A549 (cell line): ENCODE measurements around the gene NTRK1. TPM values are rescaled to one million over a fixed set of nuclear protein-coding genes. Genes with fewer than 3 reads are reported as not detected.
A peak's percentile ranks its signal among the peaks of the same experiment; 100 is the strongest.

Experiments
- ATAC-seq, 2 experiments: fragments of 200-7000 bp in 1 of 2; fragments of >200 bp in 1 of 2; cut with Nextera tagmentation in 1 of 2; cut with Tn5 transposase in 1 of 2; 3 replicates each; pipeline versions ENCODE4 v1.8.0 to v1.9.1; 2018 to 2020; ENCODE audit warnings: mild to moderate bottlenecking in 1 of 2, moderate library complexity in 1 of 2
- CTCF ChIA-PET: fragments of 300-600 bp; sonication (Branson Sonifier 250); formaldehyde crosslinking; extraction: SDS; loops from one replicate; lab custom pipeline; 2021; ENCODE audit warnings: antibody characterized with exemption, inconsistent platforms; lab: Yijun Ruan, JAX
- POLR2A ChIA-PET: fragments of 350-600 bp; formaldehyde crosslinking; extraction: SDS; loops from one replicate; lab custom pipeline; 2021; ENCODE audit warnings: antibody characterized with exemption, inconsistent platforms; lab: Yijun Ruan, JAX
- DNase-seq, 2 experiments: peaks; one replicate each; pipeline versions ENCODE4 v3.0.0 to v3.0.0-alpha.2; 2011 to 2016; ENCODE audit warnings: low read depth in 1 of 2, low spot score in 1 of 2
- FAIRE-seq: peaks from 2 replicates; lab custom pipeline; 2011; peaks lifted over from hg19 to GRCh38; lab: Jason Lieb, UNC
- H3K27ac ChIP-seq, 2 experiments: fragments of >200 bp; sonication (Bioruptor Twin); formaldehyde crosslinking; 3 replicates each; pipeline ENCODE4 v1.5.1; 2016 to 2017
- H3K4me1 ChIP-seq: fragments of >200 bp; sonication (Bioruptor Twin); formaldehyde crosslinking; 3 replicates; pipeline ENCODE4 v1.6.1; 2016
- H3K4me2 ChIP-seq: fragments of >200 bp; sonication (Bioruptor Twin); formaldehyde crosslinking; 3 replicates; pipeline ENCODE4 v1.6.1; 2016
- H3K4me3 ChIP-seq: fragments of >200 bp; sonication (Bioruptor Twin); formaldehyde crosslinking; 3 replicates; pipeline ENCODE4 v1.5.1; 2016
- H3K9me3 ChIP-seq: fragments of >200 bp; sonication (Bioruptor Twin); formaldehyde crosslinking; 3 replicates; pipeline ENCODE4 v1.6.1; 2016
- CEBPB ChIP-seq, 2 experiments: fragments of >200 bp in 1 of 2; sonication (Bioruptor Twin) in 1 of 2; formaldehyde crosslinking in 1 of 2; IDR thresholded peaks; 2 replicates each; pipeline ENCODE4 v1.6.1; 2012 to 2016
- CHD4 ChIP-seq: fragments of 200-600 bp; sonication (generic); IDR thresholded peaks from 2 replicates; pipeline ENCODE4 v1.6.1; 2016; ENCODE audit warnings: antibody characterized with exemption, mild to moderate bottlenecking, borderline replicate concordance
- EHMT2 ChIP-seq: fragments of 200-600 bp; sonication (generic); IDR thresholded peaks from 2 replicates; pipeline ENCODE4 v1.6.1; 2016; ENCODE audit warnings: antibody characterized with exemption, low read depth, mild to moderate bottlenecking, moderate library complexity
- ELK1 ChIP-seq: fragments of 150-350 bp; IDR thresholded peaks from 2 replicates; pipeline ENCODE4 v1.6.1; 2014; ENCODE audit warnings: low read depth, mild to moderate bottlenecking, low read length
- ESRRA ChIP-seq: fragments of 150-350 bp; IDR thresholded peaks from 2 replicates; pipeline ENCODE4 v1.6.1; 2014; ENCODE audit warnings: mild to moderate bottlenecking, low read length, borderline replicate concordance
- FOSB ChIP-seq: fragments of 250-450 bp; sonication (Bioruptor Pico); IDR thresholded peaks from 2 replicates; pipeline ENCODE4 v1.5.0; 2020; ENCODE audit warnings: mild to moderate bottlenecking, moderate library complexity
- GATA3 ChIP-seq: IDR thresholded peaks from 2 replicates; pipeline ENCODE4 v1.6.1; 2012; ENCODE audit warnings: borderline replicate concordance
- HOXA7 ChIP-seq: fragments of 250-450 bp; sonication (Bioruptor Pico); IDR thresholded peaks from 2 replicates; pipeline ENCODE4 v1.5.0; 2020; ENCODE audit warnings: mild to moderate bottlenecking, moderate library complexity
- JUN ChIP-seq, 2 experiments: fragments of >200 bp; sonication (Bioruptor Twin); formaldehyde crosslinking; IDR thresholded peaks; 2 replicates in 1 of 2; 3 replicates in 1 of 2; pipeline ENCODE4 v1.6.1; 2016 to 2017
- JUNB ChIP-seq: fragments of >200 bp; sonication (Bioruptor Twin); formaldehyde crosslinking; IDR thresholded peaks from 2 replicates; pipeline ENCODE4 v1.6.1; 2016
- KDM5A ChIP-seq: fragments of 200-600 bp; sonication (generic); IDR thresholded peaks from 2 replicates; pipeline ENCODE4 v1.6.1; 2016; ENCODE audit warnings: antibody characterized with exemption, mild to moderate bottlenecking
- MAFK ChIP-seq: fragments of 450-650 bp; IDR thresholded peaks from 2 replicates; pipeline ENCODE4 v1.6.1; 2014; ENCODE audit not compliant: partially characterized antibody
- MAZ ChIP-seq: fragments of 150-350 bp; IDR thresholded peaks from 2 replicates; pipeline ENCODE4 v1.6.1; 2014; ENCODE audit warnings: antibody characterized with exemption, low read depth, low read length, borderline replicate concordance
- NR3C1 ChIP-seq: fragments of >200 bp; sonication (Bioruptor Twin); formaldehyde crosslinking; IDR thresholded peaks from 3 replicates; pipeline ENCODE4 v1.6.1; 2017
- POLR2AphosphoS2 ChIP-seq: conservative IDR thresholded peaks from 2 replicates; pipeline ENCODE4 v1.6.1; 2012; ENCODE audit warnings: low read length, improper control_type of control experiment, inconsistent platforms
- SMC3 ChIP-seq: fragments of >200 bp; sonication (Bioruptor Twin); formaldehyde crosslinking; IDR thresholded peaks from 3 replicates; pipeline ENCODE4 v1.6.1; 2018; ENCODE audit warnings: inconsistent platforms
- SREBF2 ChIP-seq: fragments of 450-650 bp; IDR thresholded peaks from 2 replicates; pipeline ENCODE4 v1.6.1; 2014; ENCODE audit warnings: mild to moderate bottlenecking, moderate library complexity
- TFCP2L1 ChIP-seq: fragments of 250-450 bp; sonication (Bioruptor Pico); IDR thresholded peaks from 2 replicates; pipeline ENCODE4 v1.5.0; 2021; ENCODE audit warnings: mild to moderate bottlenecking
- WGBS: methylation state at CpG from one replicate; pipeline ENCODE4 v1.1.6; 2017; ENCODE audit errors: missing lambda C conversion rate; 5-methylcytosine and 5-hydroxymethylcytosine counted together
- polyA minus RNA-seq: library from RNA; depleted of rRNA, polyadenylated mRNA; stranded (reverse); fragments of >200 nt; gene quantifications from 2 replicates; pipeline ENCODE4 v1.2.3, GENCODE V29; 2011; rRNA and poly(A)+ RNA removed
- polyA plus RNA-seq, 4 experiments: library from polyadenylated mRNA; depleted of rRNA in 3 of 4; stranded (reverse); fragments of >200 nt; fragmentation: RNase III in 1 of 4; extraction: RNeasy Plus Mini Kit Qiagen cat#74134 plus additional on column Dnase treatment in 1 of 4; gene quantifications; 2 replicates in 3 of 4; 3 replicates in 1 of 4; pipeline ENCODE4 v1.2.3, GENCODE V29; 2011 to 2017
- TF ChIP-seq, protein P1 (sequence below): fragments of 250-450 bp; sonication (Bioruptor Pico); IDR thresholded peaks from 2 replicates; pipeline ENCODE4 v1.5.0; 2020; ENCODE audit warnings: low read depth, mild to moderate bottlenecking, moderate library complexity
- TF ChIP-seq, protein P2 (sequence below): IDR thresholded peaks from 2 replicates; pipeline ENCODE4 v1.6.1; 2012
- TF ChIP-seq, protein P3 (sequence below): fragments of 450-650 bp; IDR thresholded peaks from 2 replicates; pipeline ENCODE4 v1.6.1; 2014; ENCODE audit warnings: antibody characterized with exemption

NTRK1 gene
- polyA plus RNA-seq (2011; rRNA removed) (0.05 and 0.07 TPM in 2 replicates), polyA plus RNA-seq (2017; fragmentation: RNase III; extraction: RNeasy Plus Mini Kit Qiagen cat#74134 plus additional on column Dnase treatment) (0.08 to 0.18 TPM (median 0.10 TPM) in 3 replicates), polyA minus RNA-seq (0.34 TPM in 1 of 2 replicates, not detected in the other)
- polyA plus RNA-seq (2012; cell fraction: cytosol; rRNA removed), result 0.13 and 0.16 TPM in 2 replicates
- polyA plus RNA-seq (2012; cell fraction: nucleus; rRNA removed), result 0.47 and 0.67 TPM in 2 replicates

DNA sequence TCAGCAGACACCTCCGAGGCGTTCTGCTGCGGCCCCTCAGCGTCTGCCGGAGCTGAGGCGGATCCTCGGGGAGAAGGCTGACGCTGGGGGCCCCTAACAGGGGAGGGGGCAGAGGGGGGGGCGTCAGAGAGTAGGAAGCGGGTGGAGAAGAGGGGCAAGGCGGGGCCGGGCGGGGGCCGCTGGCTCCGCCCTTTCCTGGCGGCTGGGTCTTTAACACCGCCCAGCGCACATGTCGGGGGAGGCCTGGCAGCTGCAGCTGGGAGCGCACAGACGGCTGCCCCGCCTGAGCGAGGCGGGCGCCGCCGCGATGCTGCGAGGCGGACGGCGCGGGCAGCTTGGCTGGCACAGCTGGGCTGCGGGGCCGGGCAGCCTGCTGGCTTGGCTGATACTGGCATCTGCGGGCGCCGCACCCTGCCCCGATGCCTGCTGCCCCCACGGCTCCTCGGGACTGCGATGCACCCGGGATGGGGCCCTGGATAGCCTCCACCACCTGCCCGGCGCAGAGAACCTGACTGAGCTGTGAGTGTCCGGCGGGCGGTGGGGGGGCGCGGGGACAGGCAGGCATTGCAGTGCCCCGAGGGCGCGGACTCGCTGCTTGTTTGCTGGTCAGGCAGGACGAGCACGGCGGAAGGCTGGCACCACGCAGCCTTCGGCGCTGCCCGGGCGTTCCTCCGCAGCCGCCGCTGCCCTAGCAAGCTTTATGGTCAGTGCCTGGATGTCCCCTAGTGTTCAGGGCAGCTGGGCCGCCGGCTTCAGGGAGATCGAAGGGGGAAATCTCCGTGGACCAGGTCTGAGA lies at the start of gene NTRK1:
Gene NTRK1 (plus strand): TSS at position 238 of the 796 bp plus-strand sequence. CDS start 70 bp downstream, at position 308.
- POLR2A ChIA-PET, result interaction anchor here (1.0 to 1.4 kb wide), 5 partner anchors 29 to 120 kb away, joined by 3 to 4 read pairs (median 4); partner anchors contain the start of genes MRPL24 and PRCC
- H3K4me1 ChIP-seq, result peaks cover 8% of the 10 kb centered on the region; the same call in 1 of the 3 replicates
- peak; percentile 21 to 58 for DNase-seq

DNA sequence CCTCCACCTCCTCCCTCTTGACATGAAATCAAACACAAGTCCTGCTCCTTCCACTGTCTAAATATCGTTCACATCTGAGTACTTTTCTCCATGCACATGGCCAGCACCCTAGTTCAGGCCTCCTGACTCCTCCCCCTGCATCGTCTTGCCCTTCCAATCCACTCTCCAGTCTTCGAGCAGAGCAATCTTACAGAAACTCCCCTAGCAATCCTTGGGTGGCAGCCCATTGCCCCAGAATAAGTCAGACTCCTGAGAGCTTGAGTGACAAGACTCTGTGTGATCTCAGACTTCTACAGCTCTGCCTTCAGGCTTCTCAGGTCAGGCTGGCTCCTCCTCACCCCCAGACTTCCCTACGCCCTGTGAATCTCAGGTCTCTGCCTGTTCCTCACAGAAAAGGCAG lies 49.5 kb upstream of the NTRK1 start:
- FAIRE-seq (no peak), DNase-seq (no peak), ATAC-seq (no peak)
- POLR2A ChIA-PET, result no interaction called here
- Histone ChIP-seq H3K27ac (no peak overlapping the region), H3K9me3 (no peaks in the 10 kb centered on the region), H3K4me1 (peaks cover 24% of the 10 kb centered on the region), H3K4me3 (no peak overlapping the region), H3K4me2 (no peak overlapping the region)
- no peak for TF ChIP-seq KDM5A
- no peak for TF ChIP-seq GATA3
- no peak for TF ChIP-seq JUNB
- no peak for TF ChIP-seq MAZ
- TF ChIP-seq, protein P1, sequence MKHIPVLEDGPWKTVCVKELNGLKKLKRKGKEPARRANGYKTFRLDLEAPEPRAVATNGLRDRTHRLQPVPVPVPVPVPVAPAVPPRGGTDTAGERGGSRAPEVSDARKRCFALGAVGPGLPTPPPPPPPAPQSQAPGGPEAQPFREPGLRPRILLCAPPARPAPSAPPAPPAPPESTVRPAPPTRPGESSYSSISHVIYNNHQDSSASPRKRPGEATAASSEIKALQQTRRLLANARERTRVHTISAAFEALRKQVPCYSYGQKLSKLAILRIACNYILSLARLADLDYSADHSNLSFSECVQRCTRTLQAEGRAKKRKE (CRISPR knock-in tag), result no peak
- TF ChIP-seq CHD4, result no peak
- TF ChIP-seq HOXA7 (CRISPR knock-in tag), result no peak
- no peak for TF ChIP-seq TFCP2L1 (CRISPR knock-in tag)
- no peak for TF ChIP-seq JUN (IDR thresholded peaks at IDR 0.05)
- no peak for TF ChIP-seq FOSB (CRISPR knock-in tag)
- TF ChIP-seq CEBPB (IDR thresholded peaks at IDR 0.05), result no peak
- CTCF ChIA-PET, result interaction anchor here (0.6 to 27.2 kb wide), 10 partner anchors 10 to 117 kb away, joined by 3 to 480 read pairs (median 6); partner anchors contain the start of genes INSRR and NTRK1
- WGBS, result 60% methylated on average over 4 of the region's 4 CpGs

More for the DNA sequence above, at the start of gene NTRK1:
- CTCF ChIA-PET, result interaction anchor here (0.6 to 20.9 kb wide), 50 partner anchors 8 to 480 kb away, joined by 3 to 480 read pairs (median 8); partner anchors contain the start of genes HAPLN2, ISG20L2, LRRC71 and METTL25B
- no peaks in the 10 kb centered on the region for H3K9me3 ChIP-seq
- H3K27ac ChIP-seq, result peak within 1 kb of the TSS in 1 of 2 experiments; percentile 59; a peak in 3 of 6 replicates
- 71% methylated on average over 18 of the region's 69 CpGs for WGBS
- peak within 1 kb of the TSS; percentile 46 for H3K4me3 ChIP-seq
- ATAC-seq (peak; percentile 51 to 75), FAIRE-seq (no peak)
- no peak for TF ChIP-seq SMC3
- TF ChIP-seq, protein P2, sequence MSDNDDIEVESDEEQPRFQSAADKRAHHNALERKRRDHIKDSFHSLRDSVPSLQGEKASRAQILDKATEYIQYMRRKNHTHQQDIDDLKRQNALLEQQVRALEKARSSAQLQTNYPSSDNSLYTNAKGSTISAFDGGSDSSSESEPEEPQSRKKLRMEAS, result peak; percentile 63; the same call in 1 of the 2 replicates
- TF ChIP-seq, all 56 proteins: peak for 1
- H3K4me2 ChIP-seq, result peak within 1 kb of the TSS; percentile 94

DNA sequence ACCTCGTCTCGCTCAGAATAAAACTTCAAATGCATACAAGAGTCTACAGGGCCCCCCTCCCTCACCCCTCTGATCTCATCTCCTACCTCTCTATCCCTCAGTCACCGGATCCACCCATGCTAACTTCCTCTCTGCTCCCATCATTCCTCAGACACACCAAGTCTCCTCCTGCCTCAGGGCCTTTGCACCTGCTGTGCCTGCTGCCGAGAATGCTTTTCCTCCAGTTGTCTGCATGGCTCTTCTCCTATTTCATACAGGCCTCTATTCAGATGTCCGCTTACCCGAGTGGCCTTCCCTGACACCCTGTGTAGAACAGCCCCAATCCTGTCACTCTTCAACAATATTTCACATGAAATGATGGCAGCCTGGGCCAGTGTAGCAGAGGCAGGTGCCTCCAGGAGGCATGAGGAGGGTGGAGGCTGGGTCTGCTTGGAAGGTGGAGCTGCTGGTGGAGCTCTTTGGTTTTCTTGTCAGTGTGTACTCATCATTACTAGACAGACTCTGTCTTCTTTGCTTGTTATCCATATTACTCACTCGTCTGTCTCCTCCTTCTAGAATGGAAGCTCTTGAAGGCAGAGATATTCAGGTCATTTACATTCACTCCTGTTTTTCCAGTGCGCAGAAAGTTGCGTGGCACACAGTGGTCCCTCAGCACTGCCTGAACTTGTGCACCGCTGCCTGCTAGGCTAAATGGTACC lies 48.2 kb upstream of the NTRK1 start:
- ATAC-seq (no peak), FAIRE-seq (no peak), DNase-seq (no peak)
- peaks cover 24% of the 10 kb centered on the region for H3K4me1 ChIP-seq
- H3K9me3 ChIP-seq, result no peaks in the 10 kb centered on the region
- no peak overlapping the region for H3K4me2 ChIP-seq
- 97% methylated on average over 10 of the region's 10 CpGs for WGBS
- H3K27ac ChIP-seq, result no peak overlapping the region
- CTCF ChIA-PET, result interaction anchor here (0.8 to 27.2 kb wide), 10 partner anchors 7 to 124 kb away, joined by 3 to 480 read pairs (median 15); partner anchors contain the start of genes INSRR and NTRK1
- POLR2A ChIA-PET, result interaction anchor here (1.1 kb wide), 1 partner anchor 48 kb away, joined by 4 read pairs; no protein-coding TSS in a partner anchor
- no peak overlapping the region for H3K4me3 ChIP-seq
- no peak for TF ChIP-seq MAFK
- TF ChIP-seq POLR2AphosphoS2, result no peak
- no peak for TF ChIP-seq ESRRA
- no peak for TF ChIP-seq EHMT2
- TF ChIP-seq CEBPB (IDR thresholded peaks at IDR 0.05), result no peak
- TF ChIP-seq SREBF2, result no peak
- TF ChIP-seq ELK1, result no peak
- TF ChIP-seq HOXA7 (CRISPR knock-in tag), result no peak
- TF ChIP-seq, protein P3, sequence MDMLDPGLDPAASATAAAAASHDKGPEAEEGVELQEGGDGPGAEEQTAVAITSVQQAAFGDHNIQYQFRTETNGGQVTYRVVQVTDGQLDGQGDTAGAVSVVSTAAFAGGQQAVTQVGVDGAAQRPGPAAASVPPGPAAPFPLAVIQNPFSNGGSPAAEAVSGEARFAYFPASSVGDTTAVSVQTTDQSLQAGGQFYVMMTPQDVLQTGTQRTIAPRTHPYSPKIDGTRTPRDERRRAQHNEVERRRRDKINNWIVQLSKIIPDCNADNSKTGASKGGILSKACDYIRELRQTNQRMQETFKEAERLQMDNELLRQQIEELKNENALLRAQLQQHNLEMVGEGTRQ, result no peak
- no peak for TF ChIP-seq NR3C1
